ENCODE results near the gene TBL2.
"Not testable (repeated sequence)": the region's sequence is repeated elsewhere in the genome, so short reads cannot be mapped to it uniquely, and the experiment has no call there.

TBL2 gene

DNA sequence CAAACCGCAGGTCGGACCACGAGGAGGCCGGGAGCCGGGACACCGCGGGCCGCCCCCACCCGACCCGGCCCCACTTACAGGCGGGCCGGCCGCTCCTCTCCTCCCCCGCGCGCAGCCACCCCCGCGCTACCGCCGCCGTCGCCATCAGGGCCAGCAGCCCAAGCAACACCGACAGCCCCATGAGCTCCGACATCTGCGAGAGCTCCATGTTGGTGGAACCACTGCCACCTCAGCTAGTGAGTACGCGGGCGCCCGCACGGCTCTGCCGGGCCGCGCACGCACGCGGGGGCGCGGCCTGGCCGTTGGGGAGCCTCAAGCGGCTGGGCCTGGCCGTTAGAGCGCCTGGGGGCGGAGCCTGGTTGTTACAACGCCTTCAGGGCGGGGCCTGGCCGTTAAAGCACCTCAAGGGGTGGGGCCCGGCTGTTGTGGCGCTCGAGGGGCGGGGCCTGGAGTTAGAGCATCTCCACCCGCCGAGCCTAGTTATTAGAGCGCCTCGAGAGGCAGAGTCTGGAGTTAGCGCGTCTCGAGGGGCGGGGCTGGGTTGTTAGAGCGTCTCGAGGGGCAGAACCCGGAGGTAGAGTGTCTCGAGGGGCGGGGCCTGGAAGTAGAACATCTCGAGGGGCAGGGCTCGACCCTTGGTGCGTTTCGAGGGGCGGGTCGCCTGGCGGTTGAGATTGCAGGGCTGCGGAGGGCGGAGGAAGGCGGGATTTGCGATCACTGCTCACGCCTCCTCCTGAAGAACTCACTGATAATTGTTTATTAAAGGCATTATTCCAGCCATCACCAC, at the start of gene TBL2:
Gene TBL2, minus strand, starts transcription at position 238 of the 787 bp plus-strand sequence. Its CDS starts 30 bp downstream, at position 208.
- peak; percentile 98 for DNase-seq (ENCODE audit: low spot score)

DNA sequence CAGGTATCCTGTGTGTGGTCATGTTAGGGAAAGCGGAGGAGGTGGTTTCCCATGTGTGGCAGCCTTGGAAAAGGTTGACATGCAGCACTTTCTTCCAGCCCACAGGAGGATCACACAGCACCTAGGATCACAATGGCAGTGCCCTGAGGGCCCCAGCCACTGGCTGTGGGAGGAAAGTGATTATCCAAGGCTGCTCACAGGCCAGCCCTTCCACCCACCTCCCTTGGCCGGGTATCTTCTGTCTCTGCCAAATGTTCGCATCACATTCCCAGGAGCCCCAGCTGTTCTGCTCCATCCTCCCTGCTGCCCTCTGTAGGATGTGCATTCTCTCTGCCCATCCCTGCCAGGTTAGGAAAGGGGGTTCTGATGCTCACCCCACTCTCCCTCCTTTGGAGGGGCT, 48.4 kb upstream of the TBL2 start:
- DNase-seq (ENCODE audit: low spot score): no peak

- DNase-seq (ENCODE audit: low spot score): no peak
Measured at GRCh38 chr7:73625276-73625675, 46.9 kb upstream of the TBL2 start.

GRCh38 chr7:73624669-73625001, 46.3 kb upstream of the TBL2 start:
- no peak for DNase-seq (ENCODE audit: low spot score)

DNA sequence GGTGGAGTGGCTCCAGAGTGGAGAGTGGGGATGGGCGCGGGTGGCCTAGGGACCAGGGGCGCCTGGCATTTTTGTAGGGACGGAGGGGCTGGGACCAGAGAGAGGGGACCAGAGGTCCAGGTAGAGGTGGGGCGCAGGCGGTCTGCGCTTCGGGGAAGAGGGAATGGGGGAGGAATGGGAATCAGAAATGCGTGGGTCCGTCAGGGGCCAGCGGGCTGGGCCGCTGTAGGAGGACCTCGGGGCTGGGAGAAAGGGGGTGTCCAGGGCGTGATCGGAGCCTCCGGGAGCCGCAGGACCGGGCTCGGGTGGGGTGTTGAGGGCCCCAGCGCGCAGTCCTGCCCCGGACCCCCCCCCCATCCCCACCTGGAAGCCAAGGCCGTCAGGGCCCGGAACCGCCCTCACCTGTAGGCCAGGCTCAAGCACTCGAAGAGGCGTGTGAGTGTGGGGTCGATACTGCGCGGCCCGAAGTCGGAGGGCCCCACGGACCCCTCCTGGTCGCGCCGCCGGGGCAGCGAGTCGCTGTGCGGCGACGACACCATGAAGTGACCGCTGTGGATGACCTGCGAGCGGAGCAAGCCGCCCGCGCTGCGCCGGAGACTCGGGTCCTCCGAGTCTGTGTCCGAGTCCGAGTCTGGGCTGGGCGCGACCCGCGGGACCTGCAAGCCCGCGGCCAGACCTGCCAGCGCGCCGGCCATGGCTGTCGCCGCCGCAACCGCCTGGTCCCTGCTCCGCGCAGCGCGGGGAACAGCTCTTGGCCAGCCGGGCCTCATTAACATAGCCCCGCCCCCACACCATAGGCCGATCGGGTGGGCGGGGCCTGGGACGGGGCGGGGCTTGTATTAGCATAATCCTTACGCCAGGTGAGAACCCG, 45.7 kb upstream of the TBL2 start, which contains the start of gene MLXIPL:
Gene MLXIPL, minus strand, starts transcription at position 725 of the 871 bp plus-strand sequence. Its CDS starts 30 bp downstream, at position 695.
- DNase-seq (ENCODE audit: low spot score): peak; percentile 26

- DNase-seq (ENCODE audit: low spot score): no peak
Measured at GRCh38 chr7:73622909-73623797, 44.8 kb upstream of the TBL2 start.

DNA sequence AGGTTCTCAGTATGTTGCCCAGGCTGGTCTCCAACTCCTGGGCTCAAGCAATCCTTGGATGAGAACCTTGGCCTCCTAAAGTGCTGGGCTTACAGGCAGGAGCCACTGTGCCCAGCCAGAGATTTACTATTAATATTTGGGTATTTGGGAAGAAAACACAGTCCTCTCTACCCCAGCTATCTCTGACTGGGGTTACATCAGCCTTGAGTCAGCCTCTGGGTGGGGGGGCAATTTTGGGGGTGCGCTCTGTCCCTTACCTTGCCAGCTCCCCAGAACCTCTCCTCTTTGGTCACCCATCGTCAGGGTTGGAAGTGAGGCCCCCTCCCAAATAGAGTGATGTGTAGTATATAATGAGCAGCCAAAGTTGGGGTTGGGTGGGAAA, 44.1 kb upstream of the TBL2 start:
- no peak for DNase-seq (ENCODE audit: low spot score)

GRCh38 chr7:73621168-73622063, 43.0 kb upstream of the TBL2 start:
- DNase-seq (ENCODE audit: low spot score): no peak

GRCh38 chr7:73619394-73619793, 41.0 kb upstream of the TBL2 start:
- not testable (repeated sequence) for DNase-seq (ENCODE audit: low spot score)

- DNase-seq (ENCODE audit: low spot score): no peak
Measured at GRCh38 chr7:73618538-73618937, 40.2 kb upstream of the TBL2 start.

DNA sequence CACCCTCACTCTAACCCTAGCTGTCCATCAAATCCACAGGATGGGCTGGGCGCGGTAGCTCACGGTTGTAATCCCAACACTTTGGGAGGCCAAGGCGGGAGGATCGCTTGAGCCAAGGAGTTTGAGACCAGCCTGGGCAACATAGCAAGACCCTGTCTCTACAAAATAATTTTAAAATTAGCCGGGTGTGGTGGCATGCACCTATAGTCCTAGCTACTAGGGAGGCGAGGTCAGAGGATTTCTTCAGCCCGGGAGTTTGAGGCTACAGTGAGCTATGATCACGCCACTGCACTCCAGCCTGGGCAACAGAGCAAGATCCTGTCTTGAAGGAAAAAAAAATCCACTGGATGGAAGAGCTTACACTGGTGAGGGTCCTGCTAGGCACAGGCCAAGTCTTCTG, 39.1 kb upstream of the TBL2 start:
- not testable (repeated sequence) for DNase-seq (ENCODE audit: low spot score)

- DNase-seq (ENCODE audit: low spot score): no peak
Measured at GRCh38 chr7:73615886-73616285, 37.5 kb upstream of the TBL2 start.

DNA sequence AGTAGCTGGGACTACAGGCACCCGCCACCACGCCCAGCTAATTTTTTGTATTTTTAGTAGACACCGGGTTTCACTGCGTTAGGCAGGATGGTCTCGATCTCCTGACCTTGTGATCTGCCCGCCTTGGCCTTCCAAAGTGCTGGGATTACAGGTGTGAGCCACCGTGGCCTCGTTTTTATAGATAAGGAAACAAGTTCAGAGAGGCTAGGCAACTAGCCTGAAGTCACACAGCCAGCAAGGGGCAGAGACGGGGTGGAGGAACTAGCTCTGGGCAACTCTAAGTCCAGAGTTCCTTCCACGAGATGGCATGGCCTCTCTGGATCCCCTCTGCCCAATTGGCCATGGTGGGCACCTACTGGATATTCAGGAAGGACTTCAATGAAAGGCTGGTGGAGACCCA, 36.6 kb upstream of the TBL2 start:
- not testable (repeated sequence) for DNase-seq (ENCODE audit: low spot score)

GRCh38 chr7:73613954-73614735, 35.8 kb upstream of the TBL2 start:
- no peak for DNase-seq (ENCODE audit: low spot score)

DNA sequence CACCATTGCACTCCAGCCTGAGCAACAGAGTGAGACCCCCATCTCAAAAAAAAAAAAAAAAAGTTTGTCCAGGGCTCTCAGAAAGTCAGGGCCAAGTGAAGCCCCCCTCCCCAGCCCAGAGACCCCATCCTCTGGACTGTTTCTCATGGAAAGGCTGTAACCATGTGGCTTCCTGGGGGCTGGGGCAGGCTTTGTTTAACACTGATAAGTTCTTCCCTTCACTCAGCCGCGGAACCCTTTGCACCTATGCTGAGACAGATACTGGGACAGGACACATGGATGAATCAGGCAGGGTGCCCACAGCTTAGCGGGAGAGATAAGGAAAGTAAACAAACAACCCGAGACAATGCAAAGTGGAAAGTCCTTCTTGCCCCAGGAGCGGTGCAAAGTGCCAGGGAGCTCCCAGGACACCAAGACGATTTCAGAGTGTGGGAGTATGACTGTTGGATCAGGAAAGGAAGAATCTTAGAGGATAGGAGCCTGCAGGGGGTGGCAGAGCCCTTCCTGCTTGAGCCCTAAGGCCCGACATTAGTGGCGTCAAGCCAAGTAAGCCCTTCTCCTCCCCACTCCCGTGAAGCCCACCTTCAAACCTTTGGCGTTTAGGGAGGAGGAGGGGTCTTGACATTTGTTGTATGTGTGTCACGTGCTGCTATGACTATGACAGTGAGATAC, 34.4 kb upstream of the TBL2 start:
- no peak for DNase-seq (ENCODE audit: low spot score)

DNA sequence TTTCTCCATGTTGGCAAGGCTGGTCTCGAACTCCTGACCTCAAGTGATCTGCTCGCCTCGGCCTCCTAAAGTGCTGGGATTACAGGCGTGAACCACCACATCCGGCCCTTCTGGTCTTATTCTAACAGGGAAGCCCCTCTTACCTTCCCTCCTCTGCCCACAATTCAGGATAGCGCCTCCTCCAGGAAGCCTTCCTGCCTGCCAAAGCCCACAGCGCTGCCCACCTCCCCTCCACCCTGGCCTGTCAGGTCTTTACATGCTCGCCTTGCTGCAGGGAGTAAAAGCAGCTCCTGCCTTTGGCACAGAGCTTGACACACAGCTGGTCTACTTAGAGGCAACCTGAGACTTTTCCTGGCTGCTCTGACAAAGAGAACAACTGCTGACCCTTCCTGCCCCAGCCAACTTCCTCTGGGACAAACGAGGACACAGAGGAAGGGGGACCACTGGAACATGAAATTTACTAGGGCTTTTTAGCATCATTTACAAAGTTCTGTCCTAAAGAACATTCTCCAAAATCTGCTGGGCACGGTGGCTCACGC, 32.7 kb upstream of the TBL2 start:
- no peak for DNase-seq (ENCODE audit: low spot score)

GRCh38 chr7:73610105-73610504, 31.7 kb upstream of the TBL2 start:
- no peak for DNase-seq (ENCODE audit: low spot score)

DNA sequence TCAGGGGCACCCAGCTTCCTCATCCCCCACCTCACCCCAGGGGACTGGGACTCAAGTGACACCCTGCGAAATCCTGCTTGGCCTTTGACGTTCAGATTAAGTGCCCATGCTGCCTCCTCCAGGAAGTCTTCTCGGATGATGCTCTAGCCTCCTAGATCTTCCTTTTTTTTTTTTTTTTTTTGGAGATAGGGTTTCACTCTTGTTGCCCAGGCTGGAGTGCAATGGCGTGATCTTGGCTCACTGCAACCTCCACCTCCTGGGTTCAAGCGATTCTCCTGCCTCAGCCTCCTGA, 29.3 kb upstream of the TBL2 start:
- DNase-seq (ENCODE audit: low spot score): not testable (repeated sequence)

GRCh38 chr7:73606801-73607691, 28.7 kb upstream of the TBL2 start:
- DNase-seq (ENCODE audit: low spot score): peak; percentile 61
